MM.1S (cell line): ENCODE measurements around the gene THAP7.
"Not testable (repeated sequence)": the region's sequence is repeated elsewhere in the genome, so short reads cannot be mapped to it uniquely, and the experiment has no call there.

ENCODE experiments used
- DNase-seq: peaks from one replicate; pipeline ENCODE4 v3.0.0-alpha.2; 2015
- H2AFZ ChIP-seq: fragments of 300-600 bp; sonication (generic); 2 replicates; pipeline ENCODE4 v1.6.0; 2016; ENCODE audit warnings: antibody characterized with exemption, low read length
- H3F3A ChIP-seq: fragments of 300-600 bp; sonication (generic); 2 replicates; pipeline ENCODE4 v1.6.1; 2016; ENCODE audit warnings: mild to moderate bottlenecking, antibody characterized with exemption, low read length, moderate library complexity, mixed read lengths; ENCODE audit not compliant: insufficient read depth
- H3K27ac ChIP-seq: fragments of 300-600 bp; sonication (generic); 2 replicates; pipeline ENCODE4 v1.5.1; 2016; ENCODE audit warnings: mild to moderate bottlenecking, low read length
- H3K27me3 ChIP-seq: fragments of 300-600 bp; sonication (generic); replicated peaks from 2 replicates; pipeline ENCODE4 v1.6.0; 2016; ENCODE audit warnings: low read length; ENCODE audit not compliant: insufficient read depth
- H3K36me3 ChIP-seq: fragments of 300-600 bp; sonication (generic); replicated peaks from 2 replicates; pipeline ENCODE4 v1.6.1; 2016; ENCODE audit warnings: mild to moderate bottlenecking, low read length, mixed read lengths; ENCODE audit not compliant: insufficient read depth
- H3K4me1 ChIP-seq: fragments of 300-600 bp; sonication (generic); 2 replicates; pipeline ENCODE4 v1.6.1; 2016; ENCODE audit warnings: low read length, mixed read lengths
- H3K4me2 ChIP-seq: fragments of 300-600 bp; sonication (generic); 2 replicates; pipeline ENCODE4 v1.6.0; 2016; ENCODE audit warnings: low read depth, low read length
- H3K4me3 ChIP-seq: fragments of 300-600 bp; sonication (generic); 2 replicates; pipeline ENCODE4 v1.5.1; 2016; ENCODE audit warnings: low read length, mixed read lengths
- H3K79me2 ChIP-seq: fragments of 300-600 bp; sonication (generic); 2 replicates; pipeline ENCODE4 v1.6.1; 2016; ENCODE audit warnings: mixed run types, low read length, mixed read lengths
- H3K9ac ChIP-seq: fragments of 300-600 bp; sonication (generic); 2 replicates; pipeline ENCODE4 v1.6.1; 2016; ENCODE audit warnings: low read length, mixed read lengths
- H3K9me2 ChIP-seq: fragments of 300-600 bp; sonication (generic); replicated peaks from 2 replicates; pipeline ENCODE4 v1.6.1; 2016; ENCODE audit warnings: mild to moderate bottlenecking, low read length, mixed read lengths; ENCODE audit not compliant: insufficient read depth
- H3K9me3 ChIP-seq: fragments of 300-600 bp; sonication (generic); replicated peaks from 2 replicates; pipeline ENCODE4 v1.6.1; 2016; ENCODE audit warnings: mild to moderate bottlenecking, low read length, mixed read lengths; ENCODE audit not compliant: insufficient read depth
- H4K20me1 ChIP-seq: fragments of 300-600 bp; sonication (generic); 2 replicates; pipeline ENCODE4 v1.6.1; 2016; ENCODE audit warnings: mild to moderate bottlenecking, low read length, moderate library complexity, mixed read lengths; ENCODE audit not compliant: insufficient read depth
- CTCF ChIP-seq: fragments of 300-600 bp; sonication (generic); IDR thresholded peaks from 2 replicates; pipeline ENCODE4 v1.5.1; 2016; ENCODE audit warnings: antibody characterized with exemption, low read length, mixed read lengths
- EZH2 ChIP-seq: fragments of 300-600 bp; sonication (generic); optimal IDR thresholded peaks from 2 replicates; pipeline ENCODE3; 2017; ENCODE audit warnings: low read depth, mild to moderate bottlenecking, antibody characterized with exemption, low read length, mixed read lengths
- EZH2phosphoT487 ChIP-seq: fragments of 300-600 bp; sonication (generic); IDR thresholded peaks from 2 replicates; pipeline ENCODE4 v1.6.1; 2018; ENCODE audit warnings: antibody characterized with exemption, low read length

Gene THAP7

GRCh38 chr22:21041937-21042336, 40.0 kb upstream of the THAP7 start:
- no peak overlapping the region for H3K9ac ChIP-seq
- H3K27ac ChIP-seq = no peak overlapping the region
- H3K9me3 ChIP-seq = no peaks in the 10 kb centered on the region
- peaks cover 18% of the 10 kb centered on the region for H3K4me1 ChIP-seq
- H3K79me2 ChIP-seq = no peaks in the 10 kb centered on the region
- H3F3A ChIP-seq = peaks cover 11% of the 10 kb centered on the region; the same call in 1 of the 2 replicates
- no peak for DNase-seq
- no peak overlapping the region for H2AFZ ChIP-seq
- no peak overlapping the region for H3K4me2 ChIP-seq
- no peaks in the 10 kb centered on the region for H3K36me3 ChIP-seq
- no peaks in the 10 kb centered on the region for H4K20me1 ChIP-seq
- H3K27me3 ChIP-seq = no peaks in the 10 kb centered on the region
- no peaks in the 10 kb centered on the region for H3K9me2 ChIP-seq
- H3K4me3 ChIP-seq = no peak overlapping the region
- TF ChIP-seq EZH2 = no peak
- TF ChIP-seq CTCF = no peak
- TF ChIP-seq EZH2phosphoT487 = no peak

- not testable (repeated sequence) for H3K4me2 ChIP-seq, H3K27me3 ChIP-seq, H4K20me1 ChIP-seq, H3K79me2 ChIP-seq, H3K9ac ChIP-seq, DNase-seq, H3K9me3 ChIP-seq, H3K4me3 ChIP-seq, H3K27ac ChIP-seq, H2AFZ ChIP-seq, H3K36me3 ChIP-seq, H3K9me2 ChIP-seq
- Histone ChIP-seq H3K4me1 (peaks cover 11% of the 10 kb centered on the region), H3F3A (peaks cover 11% of the 10 kb centered on the region; the same call in 1 of the 2 replicates)
Observed at GRCh38 chr22:21039158-21039557, 37.2 kb upstream of the THAP7 start.

GRCh38 chr22:21038405-21038804, 36.5 kb upstream of the THAP7 start:
- Histone ChIP-seq H3K9ac (no peak overlapping the region), H3K9me3 (no peaks in the 10 kb centered on the region), H2AFZ (no peak overlapping the region), H3K4me2 (no peak overlapping the region), H3K4me3 (no peak overlapping the region), H3K36me3 (no peaks in the 10 kb centered on the region), H4K20me1 (no peaks in the 10 kb centered on the region), H3K4me1 (peaks cover 9% of the 10 kb centered on the region; the same call in 1 of the 2 replicates), H3F3A (peaks cover 11% of the 10 kb centered on the region; the same call in 1 of the 2 replicates), H3K27ac (no peak overlapping the region), H3K79me2 (no peaks in the 10 kb centered on the region), H3K9me2 (no peaks in the 10 kb centered on the region), H3K27me3 (no peaks in the 10 kb centered on the region)
- TF ChIP-seq EZH2phosphoT487 = no peak
- no peak for TF ChIP-seq EZH2
- no peak for TF ChIP-seq CTCF
- no peak for DNase-seq

- Histone ChIP-seq H3K9me3 (no peaks in the 10 kb centered on the region), H3K9ac (no peak overlapping the region), H2AFZ (no peak overlapping the region), H3K27me3 (peaks cover 17% of the 10 kb centered on the region), H3K4me2 (no peak overlapping the region), H3K79me2 (no peaks in the 10 kb centered on the region), H3K27ac (no peak overlapping the region), H3K4me1 (peaks cover 3% of the 10 kb centered on the region; the same call in 1 of the 2 replicates), H3F3A (no peaks in the 10 kb centered on the region), H3K4me3 (no peak overlapping the region), H3K36me3 (no peaks in the 10 kb centered on the region), H3K9me2 (no peaks in the 10 kb centered on the region), H4K20me1 (no peaks in the 10 kb centered on the region)
- no peak for DNase-seq
- TF ChIP-seq CTCF (no peak), EZH2phosphoT487 (no peak), EZH2 (no peak)
Observed at GRCh38 chr22:21034989-21035388, 33.1 kb upstream of the THAP7 start.
